Measurements from ENCODE around the gene ICA1L.
A peak's percentile ranks its signal among the peaks of the same experiment; 100 is the strongest.
"Not testable (repeated sequence)": the region's sequence is repeated elsewhere in the genome, so short reads cannot be mapped to it uniquely, and the experiment has no call there.

Gene ICA1L

GRCh38 chr2:202885190-202885589, 13.6 kb upstream of the ICA1L start:
- no peak overlapping the region for H3K4me3 ChIP-seq (ENCODE audit: low read length)
- no peaks in the 10 kb centered on the region for H3K9me3 ChIP-seq (ENCODE audit: control insufficient read depth, low read length)
- H3K36me3 ChIP-seq (ENCODE audit: control insufficient read depth, insufficient read depth, low read length, severe bottlenecking) = peaks cover 66% of the 10 kb centered on the region
- H3K27me3 ChIP-seq (replicated peaks; ENCODE audit: control insufficient read depth, insufficient read depth, low read length) = no peaks in the 10 kb centered on the region
- DNase-seq (ENCODE audit: low read depth) = no peak
- no peaks in the 10 kb centered on the region for H3K4me1 ChIP-seq (ENCODE audit: control insufficient read depth, insufficient read depth, low read length)
- no peak overlapping the region for H3K9ac ChIP-seq (ENCODE audit: low read length)

DNA sequence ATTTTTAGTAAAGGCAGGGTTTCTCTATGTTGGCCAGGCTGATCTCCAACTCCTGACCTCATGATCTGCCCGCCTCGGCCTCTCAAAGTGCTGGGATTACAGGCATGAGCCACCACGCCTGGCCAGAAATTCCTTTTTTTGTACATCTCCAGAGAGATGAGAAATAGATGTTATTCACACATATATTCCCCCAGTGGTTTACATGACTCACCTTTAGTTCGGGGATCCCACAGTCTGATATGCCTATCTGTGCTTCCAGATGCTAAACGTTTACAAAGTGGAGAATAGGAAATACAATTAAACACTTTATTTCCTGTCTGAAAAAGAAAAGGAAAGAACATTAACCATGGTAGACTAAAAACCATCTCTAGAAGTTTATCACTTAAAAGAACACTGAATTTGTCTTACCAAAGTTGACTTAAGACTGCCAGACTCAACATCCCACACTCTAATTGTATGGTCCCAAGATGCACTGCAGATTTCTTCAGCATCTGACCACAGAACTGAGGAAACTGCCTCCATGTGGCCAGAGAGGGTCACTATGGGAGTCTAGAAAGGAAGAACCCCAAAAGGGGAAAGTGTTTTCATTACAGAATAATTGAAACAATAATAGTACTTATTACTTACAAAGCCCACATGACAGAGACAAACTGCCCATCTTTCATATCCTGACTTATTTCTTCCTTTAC, 12.6 kb upstream of the ICA1L start:
- Histone ChIP-seq H3K9ac (ENCODE audit: low read length) (no peak overlapping the region), H3K4me1 (ENCODE audit: control insufficient read depth, insufficient read depth, low read length) (no peaks in the 10 kb centered on the region), H3K4me3 (ENCODE audit: low read length) (no peak overlapping the region), H3K9me3 (ENCODE audit: control insufficient read depth, low read length) (no peaks in the 10 kb centered on the region), H3K36me3 (ENCODE audit: control insufficient read depth, insufficient read depth, low read length, severe bottlenecking) (peaks cover 62% of the 10 kb centered on the region), H3K27me3 (replicated peaks; ENCODE audit: control insufficient read depth, insufficient read depth, low read length) (no peaks in the 10 kb centered on the region)
- DNase-seq (ENCODE audit: low read depth) = no peak

GRCh38 chr2:202881570-202881969, 10.0 kb upstream of the ICA1L start:
- no peaks in the 10 kb centered on the region for H3K27me3 ChIP-seq (replicated peaks; ENCODE audit: control insufficient read depth, insufficient read depth, low read length)
- no peak for DNase-seq (ENCODE audit: low read depth)
- no peak overlapping the region for H3K9ac ChIP-seq (ENCODE audit: low read length)
- no peaks in the 10 kb centered on the region for H3K9me3 ChIP-seq (ENCODE audit: control insufficient read depth, low read length)
- H3K4me3 ChIP-seq (ENCODE audit: low read length) = no peak overlapping the region
- peaks cover 65% of the 10 kb centered on the region for H3K36me3 ChIP-seq (ENCODE audit: control insufficient read depth, insufficient read depth, low read length, severe bottlenecking)
- no peaks in the 10 kb centered on the region for H3K4me1 ChIP-seq (ENCODE audit: control insufficient read depth, insufficient read depth, low read length)

DNA sequence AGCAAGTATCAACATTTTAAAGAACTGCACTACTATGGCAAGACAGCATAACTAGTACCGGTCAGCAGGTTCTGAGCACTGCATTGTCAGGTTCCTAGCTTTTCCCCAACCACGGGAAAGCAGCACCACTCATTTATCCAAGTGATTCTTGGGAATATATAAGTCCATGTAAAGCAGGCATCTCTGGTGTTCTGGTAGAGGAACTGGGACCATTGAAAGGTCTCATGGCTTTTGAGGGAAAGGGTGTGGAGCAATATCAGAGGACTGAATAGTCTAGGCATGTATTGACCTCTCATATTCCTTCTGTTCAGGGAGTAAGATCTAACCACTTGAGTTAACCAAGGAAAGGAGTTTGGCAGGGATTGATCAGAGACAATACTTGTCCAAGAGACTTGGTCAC, 6.1 kb upstream of the ICA1L start:
- Histone ChIP-seq H3K4me3 (ENCODE audit: low read length) (no peak overlapping the region), H3K36me3 (ENCODE audit: control insufficient read depth, insufficient read depth, low read length, severe bottlenecking) (peaks cover 39% of the 10 kb centered on the region), H3K9me3 (ENCODE audit: control insufficient read depth, low read length) (no peaks in the 10 kb centered on the region), H3K4me1 (ENCODE audit: control insufficient read depth, insufficient read depth, low read length) (no peaks in the 10 kb centered on the region), H3K9ac (ENCODE audit: low read length) (no peak overlapping the region), H3K27me3 (replicated peaks; ENCODE audit: control insufficient read depth, insufficient read depth, low read length) (no peaks in the 10 kb centered on the region)
- DNase-seq (ENCODE audit: low read depth) = no peak

DNA sequence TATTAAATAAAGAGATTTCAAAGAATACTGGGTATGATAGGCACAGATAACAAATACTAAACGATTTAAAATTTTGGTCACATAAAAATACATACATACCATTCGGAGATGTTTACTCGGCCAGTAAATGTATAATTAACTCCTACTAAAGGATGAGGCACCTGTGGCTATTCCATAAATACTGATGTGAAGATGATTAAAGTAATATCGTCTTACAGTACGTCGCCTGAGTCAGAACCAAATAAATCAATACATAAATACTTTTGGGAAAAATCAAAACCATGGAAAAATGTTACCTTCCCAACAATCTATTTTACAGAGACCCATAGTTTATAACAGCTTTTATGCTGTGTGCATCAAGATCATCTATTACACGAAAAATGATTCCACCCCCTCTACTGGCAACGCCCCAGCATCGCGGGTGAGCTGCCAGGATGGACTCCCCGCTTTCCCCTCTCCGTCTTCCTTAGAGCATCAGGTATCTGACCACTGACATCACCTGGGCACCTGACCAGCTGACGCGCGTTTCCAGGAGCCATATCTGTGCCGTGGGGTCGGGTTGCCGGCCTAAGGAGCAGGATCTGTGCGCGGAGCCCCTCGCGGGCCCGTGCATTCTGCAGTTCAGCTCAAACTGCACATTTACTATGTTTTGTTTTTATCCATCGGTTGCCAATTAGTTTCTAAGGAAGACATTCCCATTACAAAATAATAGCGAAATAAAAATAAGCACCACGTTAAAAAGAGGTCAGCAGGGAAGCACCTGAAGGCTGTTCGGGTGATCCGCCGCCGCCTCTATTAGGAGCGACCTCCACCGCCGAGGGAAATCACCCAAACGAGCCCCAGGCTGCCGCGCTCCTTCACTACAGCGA, 901 bp downstream of the ICA1L start:
- Histone ChIP-seq H3K27me3 (replicated peaks; ENCODE audit: control insufficient read depth, insufficient read depth, low read length) (no peaks in the 10 kb centered on the region), H3K9me3 (ENCODE audit: control insufficient read depth, low read length) (no peaks in the 10 kb centered on the region), H3K36me3 (ENCODE audit: control insufficient read depth, insufficient read depth, low read length, severe bottlenecking) (no peaks in the 10 kb centered on the region), H3K4me1 (ENCODE audit: control insufficient read depth, insufficient read depth, low read length) (peaks cover 5% of the 10 kb centered on the region), H3K9ac (ENCODE audit: low read length) (peak overlapping the region; percentile 84), H3K4me3 (ENCODE audit: low read length) (peak overlapping the region; percentile 93)
- peak; percentile 76 for DNase-seq (ENCODE audit: low read depth)

DNA sequence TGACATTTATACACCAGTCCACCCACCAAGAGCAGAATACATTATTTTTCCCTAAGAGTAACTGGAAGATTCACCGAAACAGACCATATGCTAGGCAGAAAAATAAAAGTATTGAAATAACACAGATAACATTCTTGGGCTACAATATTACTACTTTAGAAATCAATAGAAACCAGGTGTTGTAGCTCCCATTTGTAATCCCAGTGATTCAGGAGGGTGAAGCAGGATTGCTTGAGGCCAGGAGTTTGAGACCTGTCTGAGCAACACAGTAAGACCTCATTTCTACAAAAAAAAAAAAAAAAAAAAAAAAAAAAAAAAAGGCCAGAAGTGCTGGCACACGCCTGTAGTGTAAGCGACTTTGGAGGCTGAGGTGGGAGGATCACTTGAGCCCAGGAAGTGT, 9.6 kb downstream of the ICA1L start:
- no peak overlapping the region for H3K4me3 ChIP-seq (ENCODE audit: low read length)
- no peak for DNase-seq (ENCODE audit: low read depth)
- H3K27me3 ChIP-seq (replicated peaks; ENCODE audit: control insufficient read depth, insufficient read depth, low read length) = no peaks in the 10 kb centered on the region
- no peak overlapping the region for H3K9ac ChIP-seq (ENCODE audit: low read length)
- no peaks in the 10 kb centered on the region for H3K9me3 ChIP-seq (ENCODE audit: control insufficient read depth, low read length)
- H3K4me1 ChIP-seq (ENCODE audit: control insufficient read depth, insufficient read depth, low read length) = no peaks in the 10 kb centered on the region
- no peaks in the 10 kb centered on the region for H3K36me3 ChIP-seq (ENCODE audit: control insufficient read depth, insufficient read depth, low read length, severe bottlenecking)

- Histone ChIP-seq H3K36me3 (ENCODE audit: control insufficient read depth, insufficient read depth, low read length, severe bottlenecking) (no peaks in the 10 kb centered on the region), H3K27me3 (replicated peaks; ENCODE audit: control insufficient read depth, insufficient read depth, low read length) (no peaks in the 10 kb centered on the region), H3K4me1 (ENCODE audit: control insufficient read depth, insufficient read depth, low read length) (no peaks in the 10 kb centered on the region), H3K9me3 (ENCODE audit: control insufficient read depth, low read length) (no peaks in the 10 kb centered on the region), H3K9ac (ENCODE audit: low read length) (no peak overlapping the region), H3K4me3 (ENCODE audit: low read length) (no peak overlapping the region)
- DNase-seq (ENCODE audit: low read depth) = no peak
These were observed 13.0 kb downstream of the ICA1L start for GRCh38 chr2:202858601-202859000.

DNA sequence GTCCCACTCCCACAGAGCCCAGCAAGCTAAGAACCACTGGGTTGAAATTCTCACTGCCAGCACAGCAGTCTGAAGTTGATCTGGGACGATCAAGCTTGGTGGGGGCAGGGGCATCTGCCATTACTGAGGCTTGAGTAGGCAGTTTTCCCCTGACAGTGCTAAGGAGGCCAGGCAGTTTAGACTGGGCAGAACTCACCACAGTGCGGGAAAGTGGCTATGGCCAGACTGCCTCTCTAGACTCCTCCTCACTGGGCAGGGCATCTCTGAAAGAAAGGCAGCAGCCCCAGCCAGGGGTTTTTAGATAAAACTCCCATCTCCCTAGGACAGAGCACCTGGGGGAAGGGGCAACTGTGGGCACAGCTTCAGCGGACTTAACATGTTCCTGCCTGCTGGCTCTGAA, 22.2 kb downstream of the ICA1L start:
- DNase-seq (ENCODE audit: low read depth); H3K4me3 ChIP-seq (ENCODE audit: low read length); H3K4me1 ChIP-seq (ENCODE audit: control insufficient read depth, insufficient read depth, low read length); H3K36me3 ChIP-seq (ENCODE audit: control insufficient read depth, insufficient read depth, low read length, severe bottlenecking); H3K9me3 ChIP-seq (ENCODE audit: control insufficient read depth, low read length); H3K27me3 ChIP-seq (replicated peaks; ENCODE audit: control insufficient read depth, insufficient read depth, low read length): not testable (repeated sequence)
- peak overlapping the region; percentile 29 for H3K9ac ChIP-seq (ENCODE audit: low read length)

GRCh38 chr2:202848813-202849212, 22.8 kb downstream of the ICA1L start:
- Histone ChIP-seq H3K9me3 (ENCODE audit: control insufficient read depth, low read length) (no peaks in the 10 kb centered on the region), H3K36me3 (ENCODE audit: control insufficient read depth, insufficient read depth, low read length, severe bottlenecking) (no peaks in the 10 kb centered on the region), H3K9ac (ENCODE audit: low read length) (peak overlapping the region; percentile 29), H3K4me1 (ENCODE audit: control insufficient read depth, insufficient read depth, low read length) (peaks cover 6% of the 10 kb centered on the region), H3K27me3 (replicated peaks; ENCODE audit: control insufficient read depth, insufficient read depth, low read length) (no peaks in the 10 kb centered on the region), H3K4me3 (ENCODE audit: low read length) (no peak overlapping the region)
- DNase-seq (ENCODE audit: low read depth) = no peak

DNA sequence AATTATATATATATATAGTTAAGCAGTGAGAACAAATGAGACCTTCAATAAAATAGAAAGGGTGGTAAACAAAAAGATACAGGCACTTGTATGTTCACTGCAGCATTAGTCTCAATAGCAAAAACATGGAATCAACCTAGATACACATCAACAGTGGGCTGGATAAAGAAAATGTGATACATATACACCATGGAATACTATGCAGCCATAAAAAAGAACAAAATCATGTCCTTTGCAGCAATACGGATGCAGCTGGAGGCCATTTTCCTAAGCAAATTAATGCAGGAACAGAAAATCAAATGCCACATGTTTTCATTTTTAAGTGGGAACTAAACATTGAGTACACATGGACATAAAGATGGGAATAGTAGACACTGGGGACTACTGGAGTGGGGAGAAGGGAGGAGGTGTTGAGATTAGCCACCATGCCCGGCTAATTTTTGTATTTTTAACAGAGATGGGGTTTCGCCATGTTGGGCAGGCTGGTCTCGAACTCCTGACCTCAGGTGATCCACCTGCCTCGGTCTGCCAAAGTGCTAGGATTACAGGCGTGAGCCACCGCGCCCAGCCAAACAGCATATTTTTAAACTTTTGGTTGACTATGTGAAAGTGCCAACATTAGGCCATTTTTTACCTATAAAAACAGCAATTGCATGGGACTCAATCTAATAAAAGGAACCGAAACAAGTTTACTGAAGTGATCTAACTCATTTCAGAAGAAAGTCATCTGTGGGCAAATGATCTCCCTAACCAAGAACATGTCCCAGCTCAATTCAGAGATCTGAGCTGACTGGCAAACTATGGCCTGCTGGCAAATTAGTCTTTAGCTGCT, 23.7 kb downstream of the ICA1L start:
- no peak for DNase-seq (ENCODE audit: low read depth)
- H3K9me3 ChIP-seq (ENCODE audit: control insufficient read depth, low read length) = peaks cover 6% of the 10 kb centered on the region
- H3K4me1 ChIP-seq (ENCODE audit: control insufficient read depth, insufficient read depth, low read length) = peaks cover 6% of the 10 kb centered on the region
- H3K27me3 ChIP-seq (replicated peaks; ENCODE audit: control insufficient read depth, insufficient read depth, low read length) = no peaks in the 10 kb centered on the region
- no peaks in the 10 kb centered on the region for H3K36me3 ChIP-seq (ENCODE audit: control insufficient read depth, insufficient read depth, low read length, severe bottlenecking)
- H3K9ac ChIP-seq (ENCODE audit: low read length) = no peak overlapping the region
- no peak overlapping the region for H3K4me3 ChIP-seq (ENCODE audit: low read length)

DNA sequence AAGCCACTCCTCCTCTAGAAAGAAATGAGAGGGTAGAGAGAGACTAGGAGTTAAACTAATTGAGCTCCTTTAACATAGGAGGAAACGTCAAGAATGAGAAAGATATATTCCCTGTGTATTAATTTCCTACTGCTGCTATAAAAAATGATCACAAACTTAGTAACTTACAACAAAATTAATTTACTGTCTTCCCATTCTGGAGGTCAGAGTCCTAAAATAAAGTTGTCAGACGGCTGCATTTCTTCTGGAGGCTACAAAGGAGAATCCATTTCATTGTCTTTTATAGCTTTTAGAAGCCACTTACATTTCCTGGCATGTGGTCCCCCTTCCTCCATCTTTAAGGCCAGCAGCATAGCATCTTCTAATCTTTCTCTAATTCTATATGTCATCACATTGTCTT, 26.9 kb downstream of the ICA1L start:
- Histone ChIP-seq H3K4me3 (ENCODE audit: low read length) (no peak overlapping the region), H3K36me3 (ENCODE audit: control insufficient read depth, insufficient read depth, low read length, severe bottlenecking) (no peaks in the 10 kb centered on the region), H3K9ac (ENCODE audit: low read length) (no peak overlapping the region), H3K9me3 (ENCODE audit: control insufficient read depth, low read length) (peaks cover 17% of the 10 kb centered on the region), H3K27me3 (replicated peaks; ENCODE audit: control insufficient read depth, insufficient read depth, low read length) (no peaks in the 10 kb centered on the region), H3K4me1 (ENCODE audit: control insufficient read depth, insufficient read depth, low read length) (peaks cover 6% of the 10 kb centered on the region)
- DNase-seq (ENCODE audit: low read depth) = no peak

Data from adipocyte (in vitro differentiated cells).